ENCODE results near the gene SLC9A1.
A peak's percentile ranks its signal among the peaks of the same experiment; 100 is the strongest.

SLC9A1 gene

DNA sequence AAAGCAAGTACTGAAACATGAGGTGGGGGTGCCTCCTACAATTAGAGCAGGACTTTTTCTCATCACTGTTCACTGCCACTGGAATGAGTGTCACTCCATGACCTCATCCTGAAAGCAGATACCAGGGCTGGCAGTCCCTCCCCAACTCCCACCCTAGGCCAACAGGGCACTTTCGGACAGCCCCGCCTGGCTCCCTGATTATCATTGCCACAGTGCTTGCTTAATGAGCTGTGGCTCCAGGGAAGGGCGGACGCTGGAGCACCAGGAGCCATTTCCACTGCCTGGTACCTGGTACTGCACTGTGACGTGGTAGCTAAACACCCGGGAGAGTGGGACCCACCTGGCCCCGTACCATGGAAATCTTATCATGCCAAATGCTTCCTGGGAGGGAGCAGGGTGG lies 22.3 kb downstream of the SLC9A1 start (continued):
- peak; percentile 65 for TF ChIP-seq SP7 (tag by site-specific recombination; IDR thresholded peaks at IDR 0.05)
- no peak for TF ChIP-seq ZNF529 (tag by site-specific recombination; IDR thresholded peaks at IDR 0.05; ENCODE audit: insufficient replicate concordance)
- no peak for TF ChIP-seq ZNF555 (tag by site-specific recombination; conservative IDR thresholded peaks at IDR 0.05)
- no peak for TF ChIP-seq BCL11B (tag by site-specific recombination; IDR thresholded peaks at IDR 0.05; ENCODE audit: low read depth)
- TF ChIP-seq, protein P1, sequence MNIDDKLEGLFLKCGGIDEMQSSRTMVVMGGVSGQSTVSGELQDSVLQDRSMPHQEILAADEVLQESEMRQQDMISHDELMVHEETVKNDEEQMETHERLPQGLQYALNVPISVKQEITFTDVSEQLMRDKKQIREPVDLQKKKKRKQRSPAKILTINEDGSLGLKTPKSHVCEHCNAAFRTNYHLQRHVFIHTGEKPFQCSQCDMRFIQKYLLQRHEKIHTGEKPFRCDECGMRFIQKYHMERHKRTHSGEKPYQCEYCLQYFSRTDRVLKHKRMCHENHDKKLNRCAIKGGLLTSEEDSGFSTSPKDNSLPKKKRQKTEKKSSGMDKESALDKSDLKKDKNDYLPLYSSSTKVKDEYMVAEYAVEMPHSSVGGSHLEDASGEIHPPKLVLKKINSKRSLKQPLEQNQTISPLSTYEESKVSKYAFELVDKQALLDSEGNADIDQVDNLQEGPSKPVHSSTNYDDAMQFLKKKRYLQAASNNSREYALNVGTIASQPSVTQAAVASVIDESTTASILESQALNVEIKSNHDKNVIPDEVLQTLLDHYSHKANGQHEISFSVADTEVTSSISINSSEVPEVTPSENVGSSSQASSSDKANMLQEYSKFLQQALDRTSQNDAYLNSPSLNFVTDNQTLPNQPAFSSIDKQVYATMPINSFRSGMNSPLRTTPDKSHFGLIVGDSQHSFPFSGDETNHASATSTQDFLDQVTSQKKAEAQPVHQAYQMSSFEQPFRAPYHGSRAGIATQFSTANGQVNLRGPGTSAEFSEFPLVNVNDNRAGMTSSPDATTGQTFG (tag by site-specific recombination; IDR thresholded peaks at IDR 0.05; ENCODE audit: borderline replicate concordance), result no peak
- TF ChIP-seq, protein P2, sequence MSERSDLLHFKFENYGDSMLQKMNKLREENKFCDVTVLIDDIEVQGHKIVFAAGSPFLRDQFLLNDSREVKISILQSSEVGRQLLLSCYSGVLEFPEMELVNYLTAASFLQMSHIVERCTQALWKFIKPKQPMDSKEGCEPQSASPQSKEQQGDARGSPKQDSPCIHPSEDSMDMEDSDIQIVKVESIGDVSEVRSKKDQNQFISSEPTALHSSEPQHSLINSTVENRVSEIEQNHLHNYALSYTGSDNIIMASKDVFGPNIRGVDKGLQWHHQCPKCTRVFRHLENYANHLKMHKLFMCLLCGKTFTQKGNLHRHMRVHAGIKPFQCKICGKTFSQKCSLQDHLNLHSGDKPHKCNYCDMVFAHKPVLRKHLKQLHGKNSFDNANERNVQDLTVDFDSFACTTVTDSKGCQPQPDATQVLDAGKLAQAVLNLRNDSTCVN (tag by site-specific recombination; optimal IDR thresholded peaks at IDR 0.05), result no peak
- TF ChIP-seq ZNF561 (tag by site-specific recombination; IDR thresholded peaks at IDR 0.05; ENCODE audit: borderline replicate concordance), result no peak
- peak; percentile 95 for TF ChIP-seq ZFP69B (tag by site-specific recombination; IDR thresholded peaks at IDR 0.05)
- TF ChIP-seq ZNF19 (tag by site-specific recombination; IDR thresholded peaks at IDR 0.05; ENCODE audit: low read depth), result no peak
- TF ChIP-seq KLF1 (tag by site-specific recombination; IDR thresholded peaks at IDR 0.05), result peak; percentile 93
- TF ChIP-seq ZNF626 (tag by site-specific recombination; IDR thresholded peaks at IDR 0.05), result no peak
- no peak for TF ChIP-seq GLIS1 (tag by site-specific recombination; IDR thresholded peaks at IDR 0.05)
- TF ChIP-seq SP2 (tag by site-specific recombination; IDR thresholded peaks at IDR 0.05), result 0 out of 2 replicates have a peak, but pooled peaks have one; percentile 2
- TF ChIP-seq, protein P3, sequence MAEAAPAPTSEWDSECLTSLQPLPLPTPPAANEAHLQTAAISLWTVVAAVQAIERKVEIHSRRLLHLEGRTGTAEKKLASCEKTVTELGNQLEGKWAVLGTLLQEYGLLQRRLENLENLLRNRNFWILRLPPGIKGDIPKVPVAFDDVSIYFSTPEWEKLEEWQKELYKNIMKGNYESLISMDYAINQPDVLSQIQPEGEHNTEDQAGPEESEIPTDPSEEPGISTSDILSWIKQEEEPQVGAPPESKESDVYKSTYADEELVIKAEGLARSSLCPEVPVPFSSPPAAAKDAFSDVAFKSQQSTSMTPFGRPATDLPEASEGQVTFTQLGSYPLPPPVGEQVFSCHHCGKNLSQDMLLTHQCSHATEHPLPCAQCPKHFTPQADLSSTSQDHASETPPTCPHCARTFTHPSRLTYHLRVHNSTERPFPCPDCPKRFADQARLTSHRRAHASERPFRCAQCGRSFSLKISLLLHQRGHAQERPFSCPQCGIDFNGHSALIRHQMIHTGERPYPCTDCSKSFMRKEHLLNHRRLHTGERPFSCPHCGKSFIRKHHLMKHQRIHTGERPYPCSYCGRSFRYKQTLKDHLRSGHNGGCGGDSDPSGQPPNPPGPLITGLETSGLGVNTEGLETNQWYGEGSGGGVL (tag by site-specific recombination; IDR thresholded peaks at IDR 0.05), result peak; percentile 75; the same call in 1 of the 2 replicates
- TF ChIP-seq, protein P4, sequence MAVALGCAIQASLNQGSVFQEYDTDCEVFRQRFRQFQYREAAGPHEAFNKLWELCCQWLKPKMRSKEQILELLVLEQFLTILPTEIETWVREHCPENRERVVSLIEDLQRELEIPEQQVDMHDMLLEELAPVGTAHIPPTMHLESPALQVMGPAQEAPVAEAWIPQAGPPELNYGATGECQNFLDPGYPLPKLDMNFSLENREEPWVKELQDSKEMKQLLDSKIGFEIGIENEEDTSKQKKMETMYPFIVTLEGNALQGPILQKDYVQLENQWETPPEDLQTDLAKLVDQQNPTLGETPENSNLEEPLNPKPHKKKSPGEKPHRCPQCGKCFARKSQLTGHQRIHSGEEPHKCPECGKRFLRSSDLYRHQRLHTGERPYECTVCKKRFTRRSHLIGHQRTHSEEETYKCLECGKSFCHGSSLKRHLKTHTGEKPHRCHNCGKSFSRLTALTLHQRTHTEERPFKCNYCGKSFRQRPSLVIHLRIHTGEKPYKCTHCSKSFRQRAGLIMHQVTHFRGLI (tag by site-specific recombination; IDR thresholded peaks at IDR 0.05), result no peak
- TF ChIP-seq GLI4 (tag by site-specific recombination; IDR thresholded peaks at IDR 0.05), result no peak
- TF ChIP-seq, protein P5, sequence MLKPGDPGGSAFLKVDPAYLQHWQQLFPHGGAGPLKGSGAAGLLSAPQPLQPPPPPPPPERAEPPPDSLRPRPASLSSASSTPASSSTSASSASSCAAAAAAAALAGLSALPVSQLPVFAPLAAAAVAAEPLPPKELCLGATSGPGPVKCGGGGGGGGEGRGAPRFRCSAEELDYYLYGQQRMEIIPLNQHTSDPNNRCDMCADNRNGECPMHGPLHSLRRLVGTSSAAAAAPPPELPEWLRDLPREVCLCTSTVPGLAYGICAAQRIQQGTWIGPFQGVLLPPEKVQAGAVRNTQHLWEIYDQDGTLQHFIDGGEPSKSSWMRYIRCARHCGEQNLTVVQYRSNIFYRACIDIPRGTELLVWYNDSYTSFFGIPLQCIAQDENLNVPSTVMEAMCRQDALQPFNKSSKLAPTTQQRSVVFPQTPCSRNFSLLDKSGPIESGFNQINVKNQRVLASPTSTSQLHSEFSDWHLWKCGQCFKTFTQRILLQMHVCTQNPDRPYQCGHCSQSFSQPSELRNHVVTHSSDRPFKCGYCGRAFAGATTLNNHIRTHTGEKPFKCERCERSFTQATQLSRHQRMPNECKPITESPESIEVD (tag by site-specific recombination; IDR thresholded peaks at IDR 0.05), result no peak
- peak; percentile 39; the same call in 1 of the 2 replicates for TF ChIP-seq WT1 (tag by site-specific recombination; IDR thresholded peaks at IDR 0.05)
- TF ChIP-seq, protein P6, sequence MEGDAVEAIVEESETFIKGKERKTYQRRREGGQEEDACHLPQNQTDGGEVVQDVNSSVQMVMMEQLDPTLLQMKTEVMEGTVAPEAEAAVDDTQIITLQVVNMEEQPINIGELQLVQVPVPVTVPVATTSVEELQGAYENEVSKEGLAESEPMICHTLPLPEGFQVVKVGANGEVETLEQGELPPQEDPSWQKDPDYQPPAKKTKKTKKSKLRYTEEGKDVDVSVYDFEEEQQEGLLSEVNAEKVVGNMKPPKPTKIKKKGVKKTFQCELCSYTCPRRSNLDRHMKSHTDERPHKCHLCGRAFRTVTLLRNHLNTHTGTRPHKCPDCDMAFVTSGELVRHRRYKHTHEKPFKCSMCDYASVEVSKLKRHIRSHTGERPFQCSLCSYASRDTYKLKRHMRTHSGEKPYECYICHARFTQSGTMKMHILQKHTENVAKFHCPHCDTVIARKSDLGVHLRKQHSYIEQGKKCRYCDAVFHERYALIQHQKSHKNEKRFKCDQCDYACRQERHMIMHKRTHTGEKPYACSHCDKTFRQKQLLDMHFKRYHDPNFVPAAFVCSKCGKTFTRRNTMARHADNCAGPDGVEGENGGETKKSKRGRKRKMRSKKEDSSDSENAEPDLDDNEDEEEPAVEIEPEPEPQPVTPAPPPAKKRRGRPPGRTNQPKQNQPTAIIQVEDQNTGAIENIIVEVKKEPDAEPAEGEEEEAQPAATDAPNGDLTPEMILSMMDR (tag by site-specific recombination; IDR thresholded peaks at IDR 0.05), result no peak
- TF ChIP-seq ZNF302 (tag by site-specific recombination; IDR thresholded peaks at IDR 0.05; ENCODE audit: low read depth), result no peak
- TF ChIP-seq GLI2 (tag by site-specific recombination; IDR thresholded peaks at IDR 0.05; ENCODE audit: borderline replicate concordance, low read depth), result no peak
- no peak for TF ChIP-seq ZNF623 (tag by site-specific recombination; IDR thresholded peaks at IDR 0.05)
- no peak for TF ChIP-seq ZNF768 (tag by site-specific recombination; IDR thresholded peaks at IDR 0.05)
- no peak for TF ChIP-seq ZNF660 (tag by site-specific recombination; IDR thresholded peaks at IDR 0.05)
- TF ChIP-seq, protein P7, sequence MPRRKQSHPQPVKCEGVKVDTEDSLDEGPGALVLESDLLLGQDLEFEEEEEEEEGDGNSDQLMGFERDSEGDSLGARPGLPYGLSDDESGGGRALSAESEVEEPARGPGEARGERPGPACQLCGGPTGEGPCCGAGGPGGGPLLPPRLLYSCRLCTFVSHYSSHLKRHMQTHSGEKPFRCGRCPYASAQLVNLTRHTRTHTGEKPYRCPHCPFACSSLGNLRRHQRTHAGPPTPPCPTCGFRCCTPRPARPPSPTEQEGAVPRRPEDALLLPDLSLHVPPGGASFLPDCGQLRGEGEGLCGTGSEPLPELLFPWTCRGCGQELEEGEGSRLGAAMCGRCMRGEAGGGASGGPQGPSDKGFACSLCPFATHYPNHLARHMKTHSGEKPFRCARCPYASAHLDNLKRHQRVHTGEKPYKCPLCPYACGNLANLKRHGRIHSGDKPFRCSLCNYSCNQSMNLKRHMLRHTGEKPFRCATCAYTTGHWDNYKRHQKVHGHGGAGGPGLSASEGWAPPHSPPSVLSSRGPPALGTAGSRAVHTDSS (tag by site-specific recombination; IDR thresholded peaks at IDR 0.05), result no peak
- TF ChIP-seq ZNF624 (tag by site-specific recombination; IDR thresholded peaks at IDR 0.05), result no peak
- TF ChIP-seq ZNF223 (tag by site-specific recombination; IDR thresholded peaks at IDR 0.05), result no peak
- TF ChIP-seq ZNF785 (tag by site-specific recombination; IDR thresholded peaks at IDR 0.05), result no peak
- TF ChIP-seq ZNF837 (tag by site-specific recombination; IDR thresholded peaks at IDR 0.05), result no peak
- TF ChIP-seq ZBTB8A (tag by site-specific recombination; IDR thresholded peaks at IDR 0.05), result no peak

Measured in HEK293 (cell line).